Measurements from ENCODE around the gene MUC12. TPM values are rescaled to one million over a fixed set of nuclear protein-coding genes. Genes with fewer than 3 reads are reported as not detected.

MUC12 gene
- total and polyA plus RNA-seq, 2 experiments from 2014 or later: 4.0 to 7.3 TPM

GRCh38 chr7:100946111-100946510 is 23.3 kb upstream of the MUC12 start:
- no peaks in the 10 kb centered on the region for H3K9me2 ChIP-seq (replicated peaks; ENCODE audit: insufficient read depth)
- no peaks in the 10 kb centered on the region for H3K9me3 ChIP-seq (ENCODE audit: low read depth)
- no peak for DNase-seq (ENCODE audit: low spot score)
- no peaks in the 10 kb centered on the region for H3K79me2 ChIP-seq
- H3K4me3 ChIP-seq: no peak overlapping the region
- H3K27ac ChIP-seq: no peak overlapping the region
- H3K36me3 ChIP-seq (replicated peaks; ENCODE audit: insufficient read depth, low read depth): no peaks in the 10 kb centered on the region
- 92% methylated on average over 4 of the region's 4 CpGs for WGBS (ENCODE audit: low lambda C conversion rate, missing lambda C conversion rate)
- H3K4me1 ChIP-seq (ENCODE audit: insufficient read depth): no peaks in the 10 kb centered on the region
- H4K20me1 ChIP-seq (ENCODE audit: insufficient read depth, poor library complexity, severe bottlenecking): no peaks in the 10 kb centered on the region
- no peak for TF ChIP-seq EZH2 (IDR thresholded peaks at IDR 0.05; ENCODE audit: borderline replicate concordance)
- TF ChIP-seq CTCF (IDR thresholded peaks at IDR 0.05; ENCODE audit: poor library complexity): no peak
- no peak for TF ChIP-seq EZH2phosphoT487 (IDR thresholded peaks at IDR 0.05; ENCODE audit: low read depth, severe bottlenecking, unreplicated experiment)
- no peaks in the 10 kb centered on the region for H3K27me3 ChIP-seq
- no peak overlapping the region for H2AFZ ChIP-seq
- H3K4me2 ChIP-seq: no peak overlapping the region

- no peak for TF ChIP-seq EZH2 (IDR thresholded peaks at IDR 0.05; ENCODE audit: borderline replicate concordance)
- TF ChIP-seq EZH2phosphoT487 (IDR thresholded peaks at IDR 0.05; ENCODE audit: low read depth, severe bottlenecking, unreplicated experiment): no peak
- no peak for TF ChIP-seq CTCF (IDR thresholded peaks at IDR 0.05; ENCODE audit: poor library complexity)
- Histone ChIP-seq H3K27me3 (no peaks in the 10 kb centered on the region), H3K4me2 (no peak overlapping the region), H3K9me2 (replicated peaks; ENCODE audit: insufficient read depth) (no peaks in the 10 kb centered on the region), H3K4me3 (no peak overlapping the region), H2AFZ (no peak overlapping the region), H3K79me2 (no peaks in the 10 kb centered on the region), H3K9me3 (ENCODE audit: low read depth) (no peaks in the 10 kb centered on the region), H3K36me3 (replicated peaks; ENCODE audit: insufficient read depth, low read depth) (no peaks in the 10 kb centered on the region), H3K4me1 (ENCODE audit: insufficient read depth) (no peaks in the 10 kb centered on the region), H4K20me1 (ENCODE audit: insufficient read depth, poor library complexity, severe bottlenecking) (no peaks in the 10 kb centered on the region), H3K27ac (no peak overlapping the region)
- 92% methylated on average over 11 of the region's 11 CpGs for WGBS (ENCODE audit: low lambda C conversion rate, missing lambda C conversion rate)
- DNase-seq (ENCODE audit: low spot score): no peak
Observed at GRCh38 chr7:100946766-100947365, 22.5 kb upstream of the MUC12 start.

GRCh38 chr7:100947792-100948191 is 21.6 kb upstream of the MUC12 start:
- no peaks in the 10 kb centered on the region for H3K9me3 ChIP-seq (ENCODE audit: low read depth)
- no peaks in the 10 kb centered on the region for H3K27me3 ChIP-seq
- H2AFZ ChIP-seq: no peak overlapping the region
- 91% methylated on average over 5 of the region's 5 CpGs for WGBS (ENCODE audit: low lambda C conversion rate, missing lambda C conversion rate)
- no peaks in the 10 kb centered on the region for H4K20me1 ChIP-seq (ENCODE audit: insufficient read depth, poor library complexity, severe bottlenecking)
- H3K36me3 ChIP-seq (replicated peaks; ENCODE audit: insufficient read depth, low read depth): no peaks in the 10 kb centered on the region
- no peak for TF ChIP-seq CTCF (IDR thresholded peaks at IDR 0.05; ENCODE audit: poor library complexity)
- no peak for TF ChIP-seq EZH2phosphoT487 (IDR thresholded peaks at IDR 0.05; ENCODE audit: low read depth, severe bottlenecking, unreplicated experiment)
- no peak for TF ChIP-seq EZH2 (IDR thresholded peaks at IDR 0.05; ENCODE audit: borderline replicate concordance)
- no peaks in the 10 kb centered on the region for H3K4me1 ChIP-seq (ENCODE audit: insufficient read depth)
- H3K79me2 ChIP-seq: no peaks in the 10 kb centered on the region
- H3K4me3 ChIP-seq: no peak overlapping the region
- H3K4me2 ChIP-seq: no peak overlapping the region
- no peak overlapping the region for H3K27ac ChIP-seq
- DNase-seq (ENCODE audit: low spot score): no peak
- no peaks in the 10 kb centered on the region for H3K9me2 ChIP-seq (replicated peaks; ENCODE audit: insufficient read depth)
